Mucosa of descending colon (tissue), 3 donors: Measurements from ENCODE around the gene DBNDD2. TPM values are rescaled to one million over a fixed set of nuclear protein-coding genes. Genes with fewer than 3 reads are reported as not detected.

Experiments used
- ATAC-seq: fragments of 200-7000 bp; cut with Tn5 transposase; one replicate; pipeline ENCODE4 v1.9.1; 2020; ENCODE audit warnings: mild to moderate bottlenecking, moderate library complexity
- DNase-seq, 3 donors: peaks; one replicate each; pipeline ENCODE4 v3.0.0-alpha.2; 2020
- H3K36me3 ChIP-seq: fragments of 200-600 bp; one replicate; pipeline ENCODE4 v1.8.0; 2021; ENCODE audit warnings: low read depth, mild to moderate bottlenecking
- H3K4me1 ChIP-seq: fragments of 200-600 bp; one replicate; pipeline ENCODE4 v1.8.0; 2021; ENCODE audit warnings: low read depth, mild to moderate bottlenecking
- H3K4me3 ChIP-seq: fragments of 200-600 bp; one replicate; pipeline ENCODE4 v1.8.0; 2021; ENCODE audit warnings: mild to moderate bottlenecking
- H3K9me3 ChIP-seq: fragments of 200-600 bp; one replicate; pipeline ENCODE4 v1.8.0; 2021; ENCODE audit warnings: mild to moderate bottlenecking
- CTCF ChIP-seq: fragments of 200-600 bp; IDR thresholded peaks from one replicate; pipeline ENCODE4 v1.8.0; 2022; ENCODE audit warnings: antibody characterized with exemption, mild to moderate bottlenecking
- intact Hi-C, 2 donors: fragments of 100-400 bp; cut with DNase I in 1 of 2; cut with micrococcal nuclease in 1 of 2; formaldehyde crosslinking; loops; one replicate each; pipeline versions ENCODE4 v1.11.0 to v1.11.1; 2022; cut with DNase I, micrococcal nuclease
- total RNA-seq, 3 donors: library from RNA; stranded (reverse); fragmentation: NEBNext Ultra II Directional in 2 of 3; extraction: Animal tissue kit (Norgen Biotek cat#: 25700) in 2 of 3; gene quantifications; one replicate each; pipeline versions ENCODE4 v1.2.1 to v1.2.4, GENCODE V29; 2021 to 2023
- donor health status: DM: no; HTN: no; CAD: no; lungs with moderate emphysema.
- donor health status: DM: no; HTN: no; CAD: no.
- donor health status: DM: no; HTN: yes; CAD: no.

DBNDD2 gene
- total RNA-seq, 3 donors from 2014 or later, result 108 to 125 (median 124) TPM

GRCh38 chr20:45429618-45430017, 21.5 kb downstream of the DBNDD2 start:
- Histone ChIP-seq H3K4me1 (no peaks in the 10 kb centered on the region), H3K9me3 (no peaks in the 10 kb centered on the region), H3K4me3 (no peak overlapping the region), H3K36me3 (no peaks in the 10 kb centered on the region)
- ATAC-seq (no peak), DNase-seq (no peak)
- intact Hi-C loops, result no loop called here
- no peak for TF ChIP-seq CTCF

GRCh38 chr20:45432294-45432693, 24.2 kb downstream of the DBNDD2 start:
- TF ChIP-seq CTCF, result no peak
- intact Hi-C loops, result no loop called here
- no peaks in the 10 kb centered on the region for H3K36me3 ChIP-seq
- H3K9me3 ChIP-seq, result no peaks in the 10 kb centered on the region
- DNase-seq (no peak), ATAC-seq (peak; percentile 10)
- H3K4me3 ChIP-seq, result no peak overlapping the region
- no peaks in the 10 kb centered on the region for H3K4me1 ChIP-seq

GRCh38 chr20:45433316-45433715, 25.2 kb downstream of the DBNDD2 start:
- no peak for ATAC-seq

GRCh38 chr20:45433976-45434375, 25.9 kb downstream of the DBNDD2 start:
- no peaks in the 10 kb centered on the region for H3K9me3 ChIP-seq
- no peak overlapping the region for H3K4me3 ChIP-seq
- no peak for TF ChIP-seq CTCF
- ATAC-seq (no peak), DNase-seq (no peak)
- no peaks in the 10 kb centered on the region for H3K4me1 ChIP-seq
- intact Hi-C loops, result no loop called here
- H3K36me3 ChIP-seq, result no peaks in the 10 kb centered on the region

More at GRCh38 chr20:45433316-45433715, 25.2 kb downstream of the DBNDD2 start:
- no peak overlapping the region for H3K4me3 ChIP-seq
- no peak for TF ChIP-seq CTCF
- intact Hi-C loops, result no loop called here
- no peaks in the 10 kb centered on the region for H3K9me3 ChIP-seq
- peak in 1 of 3 donors; percentile 57 for DNase-seq
- no peaks in the 10 kb centered on the region for H3K36me3 ChIP-seq
- H3K4me1 ChIP-seq, result no peaks in the 10 kb centered on the region

- ATAC-seq (peak; percentile 100), DNase-seq (peak; percentile 91 to 96 (median 94))
- H3K4me1 ChIP-seq, result no peaks in the 10 kb centered on the region
- H3K9me3 ChIP-seq, result no peaks in the 10 kb centered on the region
- H3K36me3 ChIP-seq, result no peaks in the 10 kb centered on the region
- H3K4me3 ChIP-seq, result peak overlapping the region; percentile 20
- TF ChIP-seq CTCF, result peak; percentile 96
- intact Hi-C loops, result loop anchor here in 1 of 2 donors (5.0 kb wide), 2 partner anchors 65 to 115 kb away; no protein-coding TSS in a partner anchor
Measured at GRCh38 chr20:45436732-45437485, 28.8 kb downstream of the DBNDD2 start.
